GM21390 (cell line): Measurements from ENCODE around the gene VPS35.
A peak's percentile ranks its signal among the peaks of the same experiment; 100 is the strongest.

Source experiments
- ATAC-seq: cut with Tn5 transposase; IDR thresholded peaks from one replicate; pipeline ENCODE4 v1.9.1; 2021; ENCODE audit not compliant: unreplicated experiment

VPS35 gene

GRCh38 chr16:46620266-46621005, 68.5 kb downstream of the VPS35 start:
- ATAC-seq: no peak

DNA sequence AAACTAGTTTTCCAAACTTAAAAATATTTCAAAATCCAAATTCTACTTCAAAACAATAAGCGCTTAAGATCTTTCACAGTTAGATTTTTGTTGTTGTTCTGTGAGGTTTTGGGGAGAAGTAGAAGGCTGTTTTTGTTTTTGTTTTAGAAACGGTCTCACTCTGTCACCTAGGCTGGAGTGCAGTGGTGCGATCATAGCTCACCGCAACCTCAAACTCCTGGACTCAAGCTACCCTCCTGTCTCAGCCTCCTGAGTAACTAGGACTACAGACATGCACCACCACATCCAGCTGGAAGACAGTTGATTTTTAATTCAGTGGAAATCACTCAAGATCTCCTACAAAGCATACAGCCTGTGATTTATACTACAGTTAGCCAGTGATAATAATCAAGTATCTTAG, 70.5 kb downstream of the VPS35 start:
- ATAC-seq: no peak

GRCh38 chr16:46614006-46614405, 75.0 kb downstream of the VPS35 start:
- ATAC-seq: no peak

- ATAC-seq: no peak
Measured at GRCh38 chr16:46613352-46613751, 75.6 kb downstream of the VPS35 start.

DNA sequence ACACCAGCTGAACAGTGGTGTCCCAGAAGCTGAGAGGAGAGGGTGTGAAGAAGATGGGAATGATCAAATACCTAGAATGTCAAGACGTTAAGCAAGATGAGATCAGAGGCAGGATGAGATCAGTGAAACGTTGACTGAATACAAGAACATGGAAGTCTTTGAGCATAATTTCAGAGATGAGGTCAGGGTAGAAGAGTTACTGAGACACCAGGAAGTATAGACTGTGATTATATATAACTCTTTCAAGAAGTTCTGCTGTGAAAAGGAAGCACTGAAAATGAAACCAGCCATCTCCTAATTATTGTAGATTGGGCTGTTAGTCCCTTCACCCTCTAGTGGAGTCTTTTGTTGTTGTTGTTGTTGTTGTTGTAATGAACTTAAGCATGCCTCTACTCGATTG, 76.9 kb downstream of the VPS35 start:
- peak; percentile 78 for ATAC-seq

DNA sequence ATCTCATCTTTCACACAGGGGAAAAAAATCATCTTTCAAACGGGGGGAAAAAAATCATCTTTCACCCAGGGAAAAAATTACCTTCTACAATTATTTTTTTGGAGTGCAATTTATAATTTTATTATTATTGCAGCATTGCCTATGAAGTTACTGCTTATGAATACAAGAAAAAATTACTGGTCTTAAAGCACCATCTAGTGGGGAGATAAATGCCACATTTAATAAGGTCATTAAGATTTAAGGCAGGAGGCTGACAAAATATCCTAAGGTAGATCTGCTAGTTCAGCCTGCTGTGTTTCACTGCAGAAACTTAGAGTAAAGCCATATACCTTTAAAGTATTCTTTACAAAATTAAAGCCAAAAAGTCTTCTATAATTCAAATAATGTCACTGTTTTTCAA, 81.4 kb downstream of the VPS35 start:
- ATAC-seq: no peak

- no peak for ATAC-seq
Measured at GRCh38 chr16:46606231-46606630, 82.7 kb downstream of the VPS35 start.
